Stimulated activated CD8-positive, alpha-beta memory T cell treated with anti-CD3 and anti-CD28 coated beads, Interleukin-15, amount 100 ng/mL, for 4 hours (primary cell): ENCODE results near the gene BCL11B.

Experiments used
- DNase-seq, 2 donors: peaks; one replicate each; pipeline ENCODE4 v3.0.0-alpha.2; 2020; ENCODE audit warnings: low read depth in 2 of 2

BCL11B gene

DNA sequence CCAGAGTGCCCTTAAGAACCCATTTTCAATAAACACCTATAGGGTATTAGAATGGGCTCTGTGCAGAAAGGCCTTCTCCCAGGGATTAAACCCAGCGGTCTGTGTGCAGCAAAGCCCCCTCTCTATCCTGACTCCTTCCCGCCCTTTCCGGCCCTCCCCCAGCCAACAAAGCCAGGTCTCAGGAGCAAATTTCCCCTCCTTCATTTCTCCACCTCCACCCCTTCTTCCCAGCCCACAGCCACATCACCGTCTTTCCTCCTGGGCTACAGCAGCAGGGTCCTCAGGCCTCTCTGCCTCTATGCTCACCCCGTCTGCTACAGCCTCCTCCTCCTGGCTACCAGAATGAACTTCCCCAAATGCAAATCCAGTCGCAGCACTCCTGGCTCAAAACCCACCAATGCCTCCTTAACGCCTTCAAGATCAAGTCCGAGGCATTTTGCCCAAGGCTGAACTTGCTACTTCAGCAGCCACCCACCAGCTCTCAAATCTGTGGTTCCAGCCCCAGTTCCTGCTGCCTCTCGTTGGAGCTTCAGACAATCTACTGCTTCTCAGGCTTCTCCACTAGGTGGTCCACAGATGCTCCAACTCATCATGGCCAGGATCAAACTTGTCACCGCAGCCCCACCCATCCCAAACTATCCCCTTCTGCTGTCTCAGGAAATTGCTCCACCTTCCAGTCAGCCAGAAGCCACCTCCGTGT lies 134.8 kb downstream of the BCL11B start:
- DNase-seq, result no peak

DNA sequence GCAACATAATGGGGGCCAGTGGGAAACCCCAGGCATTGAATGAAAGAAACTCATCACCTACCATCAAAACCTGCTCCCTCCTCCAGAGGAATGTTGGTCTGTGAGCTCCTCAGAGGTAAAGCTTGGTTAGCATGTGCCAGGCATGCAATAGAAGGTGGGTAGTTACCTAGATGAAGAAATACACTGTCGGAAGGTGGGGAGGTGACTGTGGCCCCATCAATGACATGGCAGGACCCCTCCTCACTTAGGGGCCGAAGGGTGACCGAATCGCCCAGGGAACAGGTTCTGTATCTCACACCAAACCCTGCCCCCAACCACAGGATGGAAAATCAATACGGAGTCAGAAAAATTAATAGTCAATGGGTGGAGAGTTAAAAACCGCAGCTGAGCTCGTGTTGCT lies 135.6 kb downstream of the BCL11B start:
- no peak for DNase-seq

DNA sequence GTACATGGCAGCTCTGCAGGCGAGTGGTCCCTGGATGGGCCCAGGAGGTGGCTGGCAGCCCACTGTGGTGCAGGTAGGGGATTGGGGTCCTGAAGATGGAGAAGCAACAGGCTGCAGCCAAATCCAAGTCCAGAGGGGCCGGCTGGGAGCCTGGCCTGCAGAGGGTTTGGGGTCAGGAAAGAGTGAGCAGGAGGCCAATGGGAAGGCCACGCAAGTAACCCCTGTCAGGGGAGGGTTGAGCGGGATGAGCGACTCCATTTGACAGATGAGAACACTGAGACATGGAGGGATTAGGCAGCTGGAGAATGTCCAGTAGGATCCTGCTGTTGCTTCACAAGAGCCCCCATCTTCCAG lies 136.0 kb downstream of the BCL11B start:
- no peak for DNase-seq

DNA sequence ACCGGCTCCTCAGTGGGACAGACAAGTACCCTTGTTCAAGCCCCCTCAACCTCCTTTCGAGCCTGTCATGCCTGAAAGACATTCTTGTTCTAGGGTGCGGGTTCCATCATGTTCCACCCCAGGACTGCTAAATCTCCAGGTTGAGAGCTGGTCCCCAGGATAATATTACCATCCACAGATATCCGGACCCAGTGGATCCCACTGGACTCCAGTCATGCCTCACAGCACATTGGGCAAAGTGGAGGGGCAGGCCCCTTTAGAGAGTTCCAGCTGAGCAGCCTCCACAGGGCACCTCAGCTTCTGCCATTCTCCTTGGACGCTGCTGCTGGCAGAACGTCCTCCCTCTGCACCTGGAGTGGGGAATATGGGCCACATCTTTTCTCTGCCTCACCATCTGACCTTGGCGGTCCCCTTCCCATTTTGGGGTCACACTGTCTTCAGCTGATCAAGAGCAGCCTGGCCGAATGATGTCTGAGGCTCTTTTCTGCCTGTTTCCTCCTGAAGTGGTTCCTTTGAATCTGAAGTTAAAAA lies 137.4 kb downstream of the BCL11B start:
- DNase-seq, result no peak

DNA sequence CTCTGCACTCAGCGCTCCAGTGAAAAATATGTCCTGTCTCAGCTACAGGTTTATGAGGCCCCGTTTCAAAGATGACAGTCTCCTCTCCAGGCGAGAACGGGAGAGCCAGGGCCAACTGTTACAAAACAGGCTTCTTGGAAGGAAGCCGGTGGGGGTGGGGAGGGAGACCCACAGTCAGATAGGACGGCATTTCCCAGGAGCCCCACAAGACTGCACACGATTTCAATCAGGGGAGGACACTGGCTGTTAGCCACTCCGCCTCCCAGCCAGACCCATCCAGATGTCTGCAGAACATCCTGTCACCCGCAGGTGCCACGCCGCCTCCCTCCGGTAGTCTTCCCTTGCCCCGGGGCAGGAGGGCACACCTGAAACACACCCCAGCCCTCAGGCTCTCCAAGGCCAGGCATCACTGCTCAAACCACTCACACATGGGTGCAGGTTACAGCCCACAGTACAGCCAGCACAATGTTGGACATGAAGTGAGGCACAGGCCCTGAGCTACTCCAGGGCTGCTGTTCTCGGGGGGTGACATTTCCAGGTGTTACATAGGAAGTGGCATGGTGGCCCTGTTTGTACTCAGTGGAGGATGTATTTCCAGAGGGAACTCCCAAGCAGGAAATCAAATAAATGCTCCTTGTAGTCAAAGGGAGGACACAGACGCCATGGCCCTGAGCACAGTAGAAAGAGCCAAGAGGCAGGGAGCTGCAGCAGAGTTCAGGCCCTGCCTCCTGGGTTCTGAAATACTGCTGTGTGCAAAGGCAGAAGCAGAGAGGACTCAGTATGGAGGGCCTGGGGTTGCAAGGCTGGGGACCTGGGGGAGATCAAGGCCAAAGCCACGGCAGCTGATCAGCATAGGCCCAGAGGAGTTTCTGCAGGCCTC lies 138.1 kb downstream of the BCL11B start:
- no peak for DNase-seq

DNA sequence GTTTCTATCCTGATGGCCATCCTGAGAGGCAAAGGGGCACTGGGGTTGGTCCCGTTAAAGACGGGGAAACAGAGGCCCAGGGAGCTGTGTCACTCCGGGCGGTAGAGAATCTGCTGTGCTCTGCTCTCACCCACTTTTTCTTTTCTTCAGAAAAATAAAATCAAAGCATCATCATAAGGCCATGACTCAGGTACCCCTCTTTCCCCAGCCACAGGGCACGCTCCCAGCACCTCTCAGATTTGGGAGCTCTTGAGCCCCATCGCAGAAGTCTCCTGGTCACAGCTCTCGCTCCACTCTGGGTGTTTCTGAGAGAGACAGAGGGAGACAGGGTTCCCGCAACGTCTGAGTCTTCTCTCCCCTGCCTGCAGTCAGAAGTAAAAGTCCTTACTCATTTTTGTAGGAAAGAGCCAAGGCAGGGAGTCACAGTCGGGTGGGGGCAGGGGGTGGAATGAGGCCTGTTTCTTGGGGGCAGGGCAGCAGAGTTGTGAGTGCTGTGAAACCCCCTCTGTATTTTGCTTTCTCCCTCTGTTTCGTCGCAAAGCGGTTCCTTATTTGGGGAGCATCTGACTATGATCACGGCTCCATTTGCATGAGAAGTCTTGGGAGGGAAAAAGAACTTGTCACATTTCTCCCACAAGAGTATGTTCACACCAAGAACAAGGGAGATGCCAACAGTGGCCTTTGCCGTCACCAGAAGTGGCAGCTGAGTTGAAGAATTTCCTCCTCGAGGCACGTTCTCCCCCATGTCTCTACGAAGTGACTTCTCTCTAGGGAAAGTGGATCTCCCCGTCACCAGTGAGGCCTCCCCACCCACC lies 139.0 kb downstream of the BCL11B start:
- DNase-seq, result no peak

DNA sequence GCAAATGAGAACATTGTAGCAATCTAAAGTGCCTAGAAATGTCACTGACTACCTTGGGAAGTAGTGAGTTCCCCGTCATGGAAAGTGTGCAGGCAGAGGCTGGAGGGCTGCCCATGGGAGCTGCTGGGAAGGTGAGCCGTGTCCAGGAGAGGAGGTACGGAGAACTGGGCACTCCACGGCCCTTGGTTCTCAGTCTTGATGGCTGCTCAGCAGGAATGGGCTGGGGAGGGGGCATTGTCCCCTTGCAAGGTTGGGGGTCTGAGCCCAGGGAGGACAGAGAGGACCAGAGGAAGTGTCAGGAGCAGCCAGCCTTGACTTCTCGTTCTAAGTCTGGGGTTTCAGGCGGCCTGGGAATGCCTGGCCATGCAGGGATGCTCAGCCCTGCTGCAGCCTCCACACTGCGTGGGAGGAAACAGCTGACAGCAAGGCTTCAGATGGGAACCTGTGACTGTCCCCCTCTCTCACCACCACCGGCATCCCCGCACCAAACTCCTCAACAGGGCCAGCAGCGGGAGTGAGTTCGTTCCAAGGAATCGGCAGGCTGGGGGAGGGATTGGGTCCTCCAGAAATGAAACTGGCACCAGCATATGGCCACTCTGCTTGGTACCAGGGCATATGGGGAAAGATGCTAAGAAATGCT lies 140.2 kb downstream of the BCL11B start:
- no peak for DNase-seq

DNA sequence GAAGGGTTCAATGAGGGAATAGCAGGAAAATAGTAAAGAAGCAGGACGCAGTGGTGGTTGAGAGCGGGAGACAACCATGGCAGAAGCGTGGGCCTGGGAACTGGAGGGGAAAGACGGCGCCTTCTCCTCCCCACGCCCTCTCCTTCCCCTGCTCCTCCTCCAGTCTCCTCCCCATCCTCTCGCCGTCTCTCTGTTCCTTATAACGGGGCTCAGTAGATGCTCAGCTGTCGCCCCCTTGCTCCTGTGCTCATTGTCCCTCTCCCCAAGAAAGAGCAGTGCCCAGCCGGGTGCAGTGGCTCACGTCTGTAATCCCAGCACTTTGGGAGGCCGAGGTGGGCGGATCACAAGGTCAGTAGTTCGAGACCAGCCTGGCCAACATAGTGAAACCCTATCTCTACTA lies 142.0 kb downstream of the BCL11B start:
- DNase-seq, result no peak

DNA sequence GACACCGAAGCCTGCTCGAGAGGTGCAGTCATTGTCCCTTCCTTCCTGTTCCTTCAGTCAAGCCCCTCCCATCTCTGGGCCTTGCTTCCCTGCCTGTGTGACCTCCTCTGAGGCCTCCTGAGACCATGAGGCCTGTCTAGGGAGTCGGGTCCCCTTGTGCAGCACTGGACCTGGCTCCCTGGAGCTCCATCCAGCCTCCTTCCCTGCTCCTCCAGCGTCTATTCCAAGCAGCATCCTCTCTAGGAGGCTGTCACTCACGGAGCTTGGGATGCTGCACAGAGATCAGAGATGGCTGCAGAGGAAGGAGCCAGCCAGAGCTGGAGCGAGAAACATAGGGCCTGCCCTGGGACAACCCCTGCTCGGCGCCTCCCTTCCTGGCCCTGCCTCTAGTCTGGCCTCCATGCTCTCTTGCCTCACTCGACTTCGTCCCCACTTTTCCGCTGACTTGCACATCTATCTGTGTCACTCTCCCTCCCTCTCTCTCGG lies 142.7 kb downstream of the BCL11B start:
- no peak for DNase-seq

DNA sequence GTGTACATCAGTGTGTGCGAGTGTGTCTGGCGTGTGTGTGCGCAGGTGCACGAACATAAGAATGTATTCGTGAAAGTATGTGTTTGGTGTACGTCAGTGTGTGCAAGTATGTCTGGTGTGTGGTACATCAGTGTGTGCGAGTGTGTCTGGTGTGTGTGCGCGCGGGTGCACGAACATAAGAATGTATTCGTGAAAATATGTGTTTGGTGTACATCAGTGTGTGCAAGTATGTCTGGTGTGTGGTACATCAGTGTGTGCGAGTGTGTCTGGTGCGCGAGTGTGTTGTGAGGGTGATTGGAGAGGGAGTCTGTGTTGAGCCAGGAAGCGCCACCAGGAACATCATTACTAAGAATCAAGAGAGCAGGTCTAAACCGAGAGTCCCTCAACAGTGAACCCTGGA lies 143.8 kb downstream of the BCL11B start:
- no peak for DNase-seq

DNA sequence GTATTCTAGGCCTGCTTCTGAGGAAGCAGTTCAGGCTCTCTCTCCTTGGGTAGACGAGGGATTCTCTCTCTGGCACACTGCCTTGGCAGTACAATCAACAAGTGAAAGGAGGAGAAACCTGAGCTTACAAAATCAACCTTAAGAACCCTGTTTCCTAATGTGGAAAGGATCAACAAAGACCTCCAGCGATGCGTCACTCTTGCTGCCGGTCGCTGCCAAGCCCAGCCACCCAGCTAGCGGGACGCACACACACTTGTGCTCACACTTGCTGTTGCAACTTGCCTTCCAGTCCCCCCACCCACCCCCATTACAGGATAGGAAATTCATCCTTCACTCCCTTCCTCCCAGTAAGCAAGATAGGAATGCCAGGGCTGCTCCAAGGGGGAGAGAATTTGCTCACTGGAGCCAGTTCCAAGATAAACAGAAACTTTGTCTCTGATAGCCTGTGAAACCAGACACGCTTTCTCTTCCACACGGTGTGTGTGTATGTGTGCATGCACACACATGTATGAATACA lies 144.3 kb downstream of the BCL11B start:
- no peak for DNase-seq

DNA sequence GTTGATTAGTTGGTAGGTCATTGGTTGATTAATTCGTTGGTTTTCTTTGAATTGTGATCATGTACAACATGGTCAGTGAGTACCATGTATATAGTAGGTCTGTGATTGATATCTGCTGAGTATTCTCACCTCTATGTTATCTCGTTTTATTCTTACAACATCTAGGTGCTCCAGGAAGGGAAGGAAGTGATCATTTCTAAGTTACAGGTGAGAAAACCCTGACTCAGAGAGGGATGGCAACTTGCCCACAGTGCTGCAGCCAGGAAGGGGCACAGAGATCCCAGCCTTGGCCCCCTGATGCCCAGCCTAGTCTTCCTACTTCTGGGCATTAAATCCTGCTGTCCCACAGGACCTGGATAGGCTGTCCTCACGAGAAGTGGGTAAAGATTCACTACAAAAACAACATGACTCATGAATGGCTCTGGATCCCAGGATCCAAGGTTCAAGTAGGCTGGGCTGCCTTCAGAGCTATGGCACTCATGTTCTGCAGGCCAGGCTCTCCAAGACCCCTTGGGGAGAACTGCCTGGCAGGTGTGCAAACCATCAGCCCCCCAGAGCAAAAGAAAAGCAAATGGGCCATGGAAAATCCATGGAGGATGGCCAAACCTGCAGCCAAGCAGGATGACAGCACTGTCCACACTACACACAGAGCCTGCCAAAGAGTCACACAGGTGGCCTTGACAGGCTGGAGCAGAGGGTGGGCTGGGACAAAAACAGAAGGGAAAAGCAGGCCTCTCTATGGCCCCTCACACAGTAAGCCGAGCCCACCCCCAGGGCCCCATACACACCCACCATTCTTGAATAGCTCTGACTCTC lies 146.2 kb downstream of the BCL11B start:
- no peak for DNase-seq

DNA sequence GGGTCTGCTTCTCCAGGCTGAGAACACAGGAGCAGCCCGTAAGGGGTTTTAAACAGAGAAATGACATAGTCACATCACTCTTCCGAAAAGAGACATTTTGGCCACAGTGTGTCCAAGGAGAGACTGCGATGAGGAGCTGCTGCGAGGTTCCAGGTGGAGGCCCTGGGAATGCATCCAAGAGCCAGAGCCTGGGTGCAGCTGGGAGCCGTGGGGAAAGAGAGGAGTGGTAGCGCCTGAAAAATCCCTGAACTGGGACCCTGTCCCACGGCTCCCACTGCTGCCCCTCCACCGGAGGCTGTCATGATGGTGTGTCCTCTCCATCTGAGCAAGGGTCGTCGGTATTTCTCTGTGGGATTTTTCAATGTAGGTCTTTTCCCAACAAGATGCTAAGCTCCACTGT lies 146.9 kb downstream of the BCL11B start:
- DNase-seq, result no peak

DNA sequence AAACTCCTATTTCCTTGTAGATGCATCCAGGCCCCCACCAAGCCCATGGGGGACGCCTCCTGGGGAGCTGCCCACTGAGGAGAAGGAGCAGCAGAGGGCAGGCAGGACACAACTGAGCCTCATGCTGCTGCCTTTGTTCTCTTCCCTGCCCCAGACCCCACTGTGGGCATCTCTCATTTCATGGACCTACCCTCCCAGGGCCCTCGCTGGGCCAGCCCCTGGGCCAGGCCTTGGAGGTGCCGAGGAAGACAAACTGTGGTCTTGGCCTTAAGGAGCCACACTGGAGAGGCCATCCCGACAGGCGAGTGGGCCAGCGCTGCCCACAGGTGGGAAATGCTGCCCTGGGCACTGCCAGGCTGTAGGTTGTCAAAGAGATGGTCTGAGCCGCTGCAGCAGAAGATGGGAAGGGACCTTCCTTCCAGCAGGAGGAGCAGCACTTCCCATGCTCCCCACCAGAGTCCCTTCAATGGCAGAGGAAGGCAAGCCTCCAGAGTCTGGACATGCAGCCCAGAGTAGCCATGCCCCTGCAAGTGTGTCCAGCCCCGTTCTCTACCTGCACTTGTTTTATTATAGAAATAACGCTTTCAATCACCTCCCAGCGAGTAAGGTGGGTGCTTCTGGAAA lies 147.4 kb downstream of the BCL11B start:
- no peak for DNase-seq

DNA sequence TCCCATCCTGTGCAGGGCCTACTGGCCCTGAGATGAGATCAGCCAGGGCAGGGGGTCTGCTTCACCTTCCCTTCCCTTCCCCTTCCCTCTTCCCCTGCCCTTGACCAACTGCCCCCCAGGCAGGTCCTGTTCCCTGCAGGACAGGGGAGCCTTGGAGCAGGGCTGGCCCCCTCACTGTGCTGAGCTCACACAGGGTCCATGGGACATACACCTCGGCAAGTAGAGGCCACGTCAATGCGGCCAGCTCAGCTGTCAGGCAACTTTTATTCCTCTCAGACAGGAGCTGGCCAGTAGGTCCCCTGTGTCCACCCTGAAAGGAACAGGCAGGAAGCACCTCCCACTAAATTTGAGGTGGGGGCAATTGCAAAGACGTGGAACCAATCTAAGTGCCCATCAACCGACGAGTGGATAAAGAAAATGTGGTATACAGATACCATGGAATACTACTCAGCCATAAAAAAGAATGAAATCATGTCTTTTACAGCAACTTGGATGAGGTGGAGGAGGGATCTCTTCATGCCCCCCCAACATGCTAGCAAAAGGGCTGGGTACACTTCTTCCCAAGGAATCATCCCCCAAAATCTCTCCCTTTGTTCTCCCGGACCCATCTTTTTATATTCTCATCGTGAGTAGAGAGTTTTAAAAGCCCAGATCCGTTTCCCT lies 148.7 kb downstream of the BCL11B start:
- no peak for DNase-seq

DNA sequence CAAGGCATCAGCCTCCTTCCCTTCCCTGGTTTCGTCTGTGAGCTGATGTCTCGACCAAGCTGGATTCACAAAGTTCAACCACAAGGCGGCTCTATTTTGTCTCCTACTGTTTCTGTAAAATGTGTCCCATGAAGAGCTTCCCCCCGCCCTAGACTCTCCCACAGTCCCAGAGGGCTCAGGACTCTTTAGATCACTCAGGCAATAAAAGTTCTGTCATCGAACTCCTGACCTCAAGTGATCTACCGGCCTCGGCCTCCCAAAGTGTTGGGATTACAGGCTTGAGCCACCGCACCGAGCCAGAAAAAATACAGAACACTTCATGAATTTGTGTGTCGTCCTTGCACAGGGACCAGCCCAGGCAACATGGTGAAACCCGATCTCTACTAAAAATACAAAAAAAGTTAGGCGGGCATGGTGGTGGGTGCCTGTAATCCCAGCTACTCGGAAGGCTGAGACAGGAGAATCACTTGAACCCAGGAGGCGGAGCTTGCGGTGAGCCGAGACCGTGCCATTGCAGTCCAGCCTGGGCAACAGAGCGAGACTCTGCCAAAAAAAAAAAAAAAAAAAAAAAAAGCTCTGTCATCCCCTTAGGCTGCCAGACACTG lies 149.4 kb downstream of the BCL11B start:
- DNase-seq, result no peak

DNA sequence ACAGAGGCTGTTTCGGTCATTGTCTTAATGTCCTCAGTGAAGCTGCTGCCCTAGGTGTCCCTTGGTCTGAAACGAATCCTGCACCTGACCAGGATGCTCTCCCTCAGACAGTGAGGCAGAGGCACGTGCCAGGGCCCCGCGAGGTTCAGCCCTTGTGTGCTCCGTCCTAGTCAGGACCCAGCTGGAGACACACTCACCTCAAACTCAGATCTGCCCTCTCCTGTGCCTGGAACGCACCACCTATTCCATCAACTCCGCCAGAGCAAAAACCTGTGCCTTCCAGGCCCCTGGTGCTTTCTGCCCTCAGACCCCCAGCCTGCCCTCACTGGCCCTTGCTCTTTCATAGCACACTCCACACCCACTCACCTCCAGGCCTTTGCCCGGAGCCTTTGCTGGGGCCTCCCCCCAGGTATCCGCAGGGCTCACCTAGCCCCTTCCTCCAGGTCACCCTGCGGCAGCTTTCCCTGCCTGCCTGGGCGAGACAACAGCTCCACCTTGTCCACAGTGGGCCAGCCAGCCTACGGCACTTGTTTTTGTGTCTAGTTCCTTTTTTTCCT lies 150.6 kb downstream of the BCL11B start:
- no peak for DNase-seq

DNA sequence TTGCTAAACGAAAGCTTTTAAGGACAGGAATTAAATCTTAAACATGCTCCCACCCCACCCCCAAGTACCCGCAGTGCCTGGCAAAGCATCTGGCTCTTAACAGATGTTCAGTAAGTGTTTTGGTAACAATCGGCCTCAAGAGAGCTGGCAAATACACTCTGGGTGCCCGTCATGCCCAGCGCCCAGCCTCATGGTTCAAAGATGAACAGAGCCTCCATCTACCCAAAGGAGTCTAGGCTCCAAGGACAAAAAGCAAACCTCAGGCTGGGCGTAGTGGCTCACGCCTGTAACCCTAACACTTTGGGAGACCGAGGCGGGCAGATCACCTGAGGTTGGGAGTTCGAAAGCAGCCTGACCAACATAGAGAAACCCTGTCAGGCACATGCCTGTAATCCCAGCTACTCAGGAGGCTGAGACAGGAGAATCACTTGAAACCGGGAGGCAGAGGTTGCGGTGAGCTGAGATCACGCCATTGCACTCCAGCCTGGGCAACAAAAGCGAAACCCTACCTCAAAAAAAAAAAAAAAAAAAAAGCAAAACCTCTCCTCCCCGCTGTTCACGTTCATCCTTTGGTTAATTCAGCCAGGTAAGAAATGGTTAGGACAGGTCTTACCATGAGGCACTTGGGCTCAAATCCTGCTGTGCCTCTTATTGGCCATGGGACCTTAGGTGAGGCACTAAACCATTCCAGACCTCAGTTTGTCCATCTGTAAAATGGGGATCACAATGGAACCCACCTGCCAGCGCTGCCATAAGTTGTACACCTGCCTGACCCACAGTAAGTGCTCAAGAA lies 151.3 kb downstream of the BCL11B start:
- no peak for DNase-seq
